ENCODE results near the gene PLVAP. TPM values are rescaled to one million over a fixed set of nuclear protein-coding genes. Genes with fewer than 3 reads are reported as not detected.

The PLVAP gene
- polyA plus RNA-seq, 1 donor: 123 TPM

GRCh38 chr19:17303167-17303939, 73.8 kb downstream of the PLVAP start, which contains the start of gene ABHD8:
TSS of gene ABHD8 (minus strand) at chr19:17303425. CDS start at chr19:17301616, 1,809 bp downstream.
- peak; percentile 94 for DNase-seq

GRCh38 chr19:17302391-17303166, 74.6 kb downstream of the PLVAP start:
- DNase-seq: no peak

Other genes with a start within 250 kb of the PLVAP start
- gene USE1, start 162.0 kb downstream of the PLVAP start, polyA plus RNA-seq (ENCODE audit: insufficient read length): 25.1 TPM
- 18.4 TPM for gene OCEL1, start 151.1 kb downstream of the PLVAP start, polyA plus RNA-seq (ENCODE audit: insufficient read length)
- gene NR2F6, start 131.4 kb downstream of the PLVAP start, polyA plus RNA-seq (ENCODE audit: insufficient read length): 33.4 TPM
- gene USHBP1, start 112.6 kb downstream of the PLVAP start, polyA plus RNA-seq (ENCODE audit: insufficient read length): 5.4 TPM
- gene BABAM1, start 109.9 kb downstream of the PLVAP start, polyA plus RNA-seq (ENCODE audit: insufficient read length): 98.8 TPM
- gene ANKLE1, start 95.4 kb downstream of the PLVAP start, polyA plus RNA-seq (ENCODE audit: insufficient read length): 1.5 TPM
- 7.2 TPM for gene ABHD8, start 73.9 kb downstream of the PLVAP start, polyA plus RNA-seq (ENCODE audit: insufficient read length)
- gene MRPL34, start 71.5 kb downstream of the PLVAP start, polyA plus RNA-seq (ENCODE audit: insufficient read length): 43.5 TPM
- gene DDA1, start 67.8 kb downstream of the PLVAP start, polyA plus RNA-seq (ENCODE audit: insufficient read length): 29.3 TPM
- gene ANO8, start 42.5 kb downstream of the PLVAP start, polyA plus RNA-seq (ENCODE audit: insufficient read length): 13.3 TPM
- gene GTPBP3, start 39.8 kb downstream of the PLVAP start, polyA plus RNA-seq (ENCODE audit: insufficient read length): 25.1 TPM
- gene CCDC194, start 16.9 kb upstream of the PLVAP start, polyA plus RNA-seq (ENCODE audit: insufficient read length): 4.5 TPM
- gene BST2, start 28.3 kb upstream of the PLVAP start, polyA plus RNA-seq (ENCODE audit: insufficient read length): 104 TPM
- 50.5 TPM for gene MVB12A, start 42.7 kb upstream of the PLVAP start, polyA plus RNA-seq (ENCODE audit: insufficient read length)
- gene TMEM221, start 71.3 kb upstream of the PLVAP start, polyA plus RNA-seq (ENCODE audit: insufficient read length): 2.9 TPM
- 0.35 TPM for gene NXNL1, start 83.6 kb upstream of the PLVAP start, polyA plus RNA-seq (ENCODE audit: insufficient read length)
- gene SLC27A1, start 93.2 kb upstream of the PLVAP start, polyA plus RNA-seq (ENCODE audit: insufficient read length): 13.9 TPM
- 54.6 TPM for gene PGLS, start 134.3 kb upstream of the PLVAP start, polyA plus RNA-seq (ENCODE audit: insufficient read length)
- gene COLGALT1, start 178.3 kb upstream of the PLVAP start, polyA plus RNA-seq (ENCODE audit: insufficient read length): 51.0 TPM

All from left kidney (tissue), 2 donors.